H54 (cell line): Measurements from ENCODE around the gene LCN1.

Experiments
- DNase-seq: peaks from one replicate; pipeline ENCODE4 v3.0.0; 2011; ENCODE audit warnings: low spot score, mixed read lengths; ENCODE audit not compliant: insufficient read length
- FAIRE-seq: peaks from 3 replicates; lab custom pipeline; 2011; peaks lifted over from hg19 to GRCh38; lab: Jason Lieb, UNC
- POLR2A ChIP-seq: IDR thresholded peaks from 2 replicates; pipeline ENCODE4 v1.6.1; 2011; ENCODE audit warnings: low read depth, mild to moderate bottlenecking, low read length

Gene LCN1

DNA sequence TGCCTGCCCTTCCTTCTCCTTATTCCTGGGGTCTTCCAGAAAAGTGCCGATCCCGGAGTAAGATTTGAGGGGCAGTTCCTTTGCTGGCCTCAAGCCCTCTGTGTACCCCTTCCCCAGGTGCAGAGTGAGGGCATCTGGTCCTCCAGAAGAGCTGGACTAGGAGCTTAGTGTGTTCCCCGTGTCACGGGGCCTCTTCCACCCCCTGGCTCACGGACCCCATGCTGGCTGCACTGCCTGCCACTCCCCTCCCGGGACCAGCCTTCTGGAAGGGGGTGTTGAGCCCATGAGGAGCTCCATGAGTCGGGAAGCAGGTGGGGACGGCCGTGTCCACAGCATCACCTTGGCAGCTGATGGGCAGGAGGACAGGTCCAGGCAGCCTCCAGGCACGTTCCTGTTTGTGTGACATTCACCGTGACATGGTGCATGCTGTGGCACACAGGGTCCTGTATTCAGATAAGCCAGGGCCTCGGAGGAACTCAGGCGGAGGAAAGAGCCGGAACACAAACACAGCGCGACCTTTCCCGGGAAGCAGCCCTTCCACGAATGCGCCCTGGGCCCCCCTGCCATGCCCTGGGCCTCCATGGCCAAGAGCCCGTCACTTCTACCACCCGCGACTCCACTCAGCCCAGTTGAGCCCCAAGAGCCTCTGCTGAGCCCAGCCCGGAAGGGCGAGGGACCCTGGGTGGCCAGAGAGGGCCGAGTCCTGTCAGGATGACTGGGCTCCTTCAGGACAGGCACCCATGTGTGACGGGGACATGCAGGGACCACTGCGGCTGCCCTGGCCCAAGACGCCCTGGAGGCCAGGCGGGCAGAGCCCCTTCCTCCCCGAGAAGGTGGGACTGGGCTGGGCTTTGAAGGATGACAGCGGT lies 5.9 kb upstream of the LCN1 start:
- FAIRE-seq (no peak), DNase-seq (no peak)
- no peak for TF ChIP-seq POLR2A

DNA sequence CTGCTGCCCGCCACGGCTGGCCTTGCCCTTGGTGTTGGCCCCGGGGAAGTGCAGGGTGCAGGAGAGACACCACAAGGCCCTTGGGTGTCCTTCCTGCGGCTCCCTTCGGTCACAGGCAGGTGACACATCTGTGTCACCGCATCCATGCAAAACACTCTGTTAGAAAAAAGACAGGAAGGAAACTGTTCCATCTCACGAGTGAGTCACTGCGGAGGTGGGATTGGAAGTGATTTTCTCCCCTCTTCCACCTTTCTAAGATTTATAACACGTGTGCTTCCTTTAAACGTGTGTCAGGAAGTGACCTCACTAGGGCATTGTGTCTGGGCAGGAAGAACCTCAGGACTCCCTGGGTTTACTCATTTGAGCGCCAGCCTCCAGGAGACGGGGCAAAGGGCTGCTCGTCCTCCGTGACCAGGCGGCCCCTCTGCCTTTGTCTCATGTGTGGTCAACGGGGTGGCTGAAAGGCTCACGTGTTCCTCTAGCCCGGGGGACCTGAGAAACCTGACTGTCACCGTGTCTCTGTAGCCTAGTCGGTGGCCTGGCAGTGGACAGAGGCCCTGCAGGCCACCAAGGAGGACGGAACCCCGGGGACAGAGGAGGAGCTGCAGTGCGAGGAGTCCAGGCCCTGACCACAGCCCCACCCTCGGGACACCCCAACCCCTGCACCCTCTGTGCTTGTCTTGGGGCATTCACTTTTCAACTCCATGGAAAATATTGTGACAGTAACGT lies 4.9 kb upstream of the LCN1 start:
- TF ChIP-seq POLR2A = no peak
- DNase-seq (no peak), FAIRE-seq (no peak)

DNA sequence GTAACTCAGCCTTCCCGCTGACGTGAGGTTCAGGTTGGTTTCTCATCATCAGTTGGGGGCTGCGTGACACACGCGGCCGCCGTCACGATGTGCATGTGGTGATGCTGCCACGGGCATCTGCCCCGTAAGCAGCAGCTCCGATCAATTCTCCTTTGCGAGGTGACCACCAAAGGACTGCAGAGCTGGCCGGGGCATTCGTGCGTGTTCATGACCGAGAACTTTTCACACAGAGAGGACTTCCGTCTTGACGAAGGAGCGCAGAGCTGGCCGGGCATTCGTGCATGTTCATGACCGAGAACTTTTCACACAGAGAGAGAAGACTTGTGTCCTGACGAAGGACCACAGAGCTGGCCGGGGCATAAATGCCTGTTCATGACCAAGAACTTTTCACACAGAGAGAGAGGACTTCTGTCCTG lies 3.8 kb upstream of the LCN1 start:
- TF ChIP-seq POLR2A = no peak
- no peak for DNase-seq
- FAIRE-seq = no peak

DNA sequence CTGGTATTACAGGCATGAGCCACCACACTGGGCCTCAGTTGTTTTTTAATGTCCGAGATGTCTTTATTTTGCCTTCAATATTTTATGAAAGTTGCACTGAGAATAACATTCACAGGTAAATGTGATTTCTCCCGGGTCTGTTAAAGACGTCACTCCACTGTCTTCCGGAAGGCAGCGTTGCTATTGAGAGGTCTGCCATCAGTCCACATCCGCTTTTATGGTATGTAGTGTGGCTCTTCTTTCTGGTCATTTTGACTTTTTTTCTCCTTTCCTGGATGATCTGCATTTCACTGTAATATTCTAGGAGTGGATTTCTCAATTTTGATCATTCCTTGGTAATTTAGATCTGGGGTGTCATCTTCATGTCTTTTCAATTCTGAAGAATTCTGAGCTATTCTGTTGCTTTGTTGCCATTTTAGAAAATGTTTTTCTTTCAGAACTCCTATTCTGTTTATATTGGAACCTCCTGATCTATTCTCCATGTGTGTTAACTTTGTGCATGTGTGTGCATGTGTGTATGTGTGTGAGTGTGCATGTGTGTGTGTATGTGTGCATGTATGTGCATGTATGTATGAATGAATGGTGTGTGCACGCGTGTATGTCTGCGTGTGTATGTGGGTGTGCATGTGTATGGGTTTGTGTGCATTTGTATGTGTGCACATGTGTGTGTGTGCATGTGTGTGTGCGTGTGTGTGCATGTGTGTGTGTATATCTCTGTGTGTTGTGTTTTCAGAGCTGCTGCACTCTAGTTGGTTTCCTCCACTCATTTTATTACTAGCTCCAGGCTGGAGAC lies 1.9 kb upstream of the LCN1 start:
- TF ChIP-seq POLR2A = no peak
- DNase-seq (no peak), FAIRE-seq (no peak)

DNA sequence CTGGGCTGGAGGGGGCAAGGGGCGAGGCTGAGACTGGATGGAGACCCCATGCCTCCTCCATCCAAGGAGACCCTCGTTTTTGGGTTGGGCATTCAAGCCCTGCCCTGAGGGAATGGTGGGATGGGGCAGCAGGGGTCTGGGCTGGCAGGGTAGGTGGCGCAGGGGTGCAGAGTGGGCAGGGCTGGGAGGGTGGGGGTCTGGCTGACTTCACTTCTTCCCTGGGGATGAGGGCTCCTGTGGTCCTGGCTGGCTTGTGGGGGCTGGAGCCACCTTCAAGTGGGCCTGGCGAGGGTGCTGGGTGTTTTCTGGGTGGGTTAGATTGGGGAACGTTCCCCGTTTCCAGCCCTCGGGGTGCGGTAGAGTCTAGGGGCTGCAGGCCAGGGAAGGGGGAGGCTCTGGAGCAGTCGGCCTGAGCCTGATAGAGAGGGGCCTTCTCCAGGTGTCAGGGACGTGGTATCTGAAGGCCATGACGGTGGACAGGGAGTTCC lies 412 bp downstream of the LCN1 start:
- no peak for DNase-seq
- no peak for TF ChIP-seq POLR2A
- FAIRE-seq = no peak

DNA sequence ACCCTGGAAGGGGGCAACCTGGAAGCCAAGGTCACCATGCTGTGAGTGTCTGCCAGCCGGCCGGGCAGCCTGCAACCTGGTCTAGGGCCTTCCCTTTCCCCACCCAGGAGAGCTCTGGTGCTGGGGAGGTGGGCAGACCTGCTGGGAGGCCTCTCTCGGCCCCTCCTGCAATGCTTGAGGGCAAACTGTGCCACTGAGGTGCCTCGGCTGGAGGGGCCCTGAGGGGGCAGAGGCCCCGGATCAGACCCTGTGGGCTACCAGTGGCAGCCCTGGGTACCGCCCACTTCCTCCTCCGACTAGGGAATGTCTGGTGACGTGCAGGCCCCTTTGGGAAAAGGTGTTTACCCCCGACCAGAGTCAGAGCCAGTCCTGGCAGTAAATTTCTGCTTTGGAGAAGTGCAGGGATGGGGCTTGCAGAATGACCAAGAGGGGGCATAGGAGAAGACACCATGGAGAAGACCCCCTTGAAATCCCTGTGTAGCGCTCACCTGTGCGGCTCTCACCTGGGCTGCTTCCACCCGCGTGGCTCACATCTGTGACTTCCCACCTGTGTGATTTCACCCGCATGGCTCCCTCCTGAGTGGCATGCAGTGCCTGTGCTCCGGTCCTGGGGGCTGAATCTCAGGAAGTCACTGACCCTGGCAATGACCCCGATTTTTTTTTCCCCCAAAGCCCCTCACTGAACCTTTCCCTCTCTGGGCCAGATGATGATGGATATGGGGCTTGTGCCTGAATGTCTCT lies 1.1 kb downstream of the LCN1 start:
- DNase-seq (no peak), FAIRE-seq (no peak)
- no peak for TF ChIP-seq POLR2A

GRCh38 chr9:135522931-135523330 lies 1.7 kb downstream of the LCN1 start:
- no peak for TF ChIP-seq POLR2A
- no peak for FAIRE-seq
- no peak for DNase-seq

- FAIRE-seq (no peak), DNase-seq (no peak)
- no peak for TF ChIP-seq POLR2A
These were observed 2.4 kb downstream of the LCN1 start for GRCh38 chr9:135523521-135524129.

GRCh38 chr9:135524130-135524861 lies 3.1 kb downstream of the LCN1 start:
- DNase-seq (no peak), FAIRE-seq (no peak)
- no peak for TF ChIP-seq POLR2A

GRCh38 chr9:135525241-135526088 lies 4.2 kb downstream of the LCN1 start:
- no peak for FAIRE-seq
- no peak for TF ChIP-seq POLR2A
- no peak for DNase-seq

DNA sequence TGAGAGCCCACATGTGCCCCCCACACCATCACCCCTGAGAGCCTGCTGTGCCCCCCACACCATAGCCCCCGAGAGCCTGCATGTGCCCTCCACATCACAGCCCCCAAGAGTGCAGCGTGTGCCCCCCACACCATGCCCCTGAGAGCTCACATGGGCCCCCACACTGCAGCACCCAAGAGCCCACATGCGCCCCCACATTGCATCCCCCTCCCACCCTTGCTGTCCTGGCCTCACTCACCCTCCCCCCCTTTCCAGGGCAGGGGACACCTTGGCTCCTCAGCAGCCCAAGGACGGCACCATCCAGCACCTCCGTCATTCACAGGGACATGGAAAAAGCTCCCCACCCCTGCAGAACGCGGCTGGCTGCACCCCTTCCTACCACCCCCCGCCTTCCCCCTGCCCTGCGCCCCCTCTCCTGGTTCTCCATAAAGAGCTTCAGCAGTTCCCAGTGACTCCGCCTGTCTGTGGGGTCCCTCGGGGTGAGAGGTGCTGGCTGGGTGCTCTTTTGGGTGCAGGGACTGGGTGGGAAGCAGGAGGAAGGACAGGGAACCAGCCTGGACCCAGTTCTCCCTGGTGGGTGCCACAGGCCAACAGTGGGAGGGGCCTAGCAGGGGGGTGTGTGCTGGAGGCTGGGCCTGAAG lies 5.0 kb downstream of the LCN1 start:
- no peak for FAIRE-seq
- TF ChIP-seq POLR2A = no peak
- DNase-seq = no peak
